Activated CD4-positive, alpha-beta T cell treated with anti-CD3 and anti-CD28 coated beads, Interleukin-2, amount 10 ng/mL, durations not matched to agents 24 days and 14 days (primary cell): ENCODE measurements around the gene PTH1R. TPM values are rescaled to one million over a fixed set of nuclear protein-coding genes. Genes with fewer than 3 reads are reported as not detected.
"Not testable (repeated sequence)": the region's sequence is repeated elsewhere in the genome, so short reads cannot be mapped to it uniquely, and the experiment has no call there.

Experiments
- DNase-seq: peaks from one replicate; pipeline ENCODE4 v3.0.0; 2022
- H3K27ac Mint-ChIP-seq: one replicate; pipeline ENCODE4 v1.8.0; 2022; ENCODE audit warnings: mild to moderate bottlenecking, mixed read lengths
- H3K27me3 Mint-ChIP-seq: one replicate; pipeline ENCODE4 v1.8.0; 2022; ENCODE audit warnings: mixed read lengths
- H3K36me3 Mint-ChIP-seq: one replicate; pipeline ENCODE4 v1.8.0; 2022; ENCODE audit warnings: low read depth, mild to moderate bottlenecking, mixed read lengths
- H3K4me1 Mint-ChIP-seq: one replicate; pipeline ENCODE4 v1.8.0; 2021; ENCODE audit warnings: mixed read lengths
- H3K4me3 Mint-ChIP-seq: one replicate; pipeline ENCODE4 v1.8.0; 2022; ENCODE audit warnings: mild to moderate bottlenecking, moderate library complexity, mixed read lengths
- H3K9me3 Mint-ChIP-seq: one replicate; pipeline ENCODE4 v1.8.0; 2021; ENCODE audit warnings: mixed read lengths
- intact Hi-C: fragments of 100-400 bp; cut with micrococcal nuclease; formaldehyde crosslinking; loops from one replicate; pipeline ENCODE4 v1.15.1; 2023
- total RNA-seq: library from RNA; stranded (reverse); gene quantifications from 2 replicates; pipeline ENCODE4 v1.2.3, GENCODE V29; 2022

PTH1R gene
- total RNA-seq, 1 donor from 2014 or later, result not detected

- Mint-ChIP-seq H3K9me3 (no peaks in the 10 kb centered on the region), H3K27me3 (no peaks in the 10 kb centered on the region), H3K4me1 (peaks cover 5% of the 10 kb centered on the region), H3K4me3 (no peak overlapping the region), H3K27ac (no peak overlapping the region), H3K36me3 (no peaks in the 10 kb centered on the region)
- intact Hi-C loops, result loop anchor here (10.0 kb wide), 1 partner anchor 422 kb away; no protein-coding TSS in a partner anchor
- no peak for DNase-seq
Observed at GRCh38 chr3:46907271-46907670, 29.8 kb downstream of the PTH1R start.

GRCh38 chr3:46907960-46908293, 30.4 kb downstream of the PTH1R start:
- Mint-ChIP-seq H3K4me3 (no peak overlapping the region), H3K27ac (no peak overlapping the region), H3K27me3 (no peaks in the 10 kb centered on the region), H3K36me3 (no peaks in the 10 kb centered on the region), H3K9me3 (no peaks in the 10 kb centered on the region), H3K4me1 (peaks cover 6% of the 10 kb centered on the region)
- intact Hi-C loops, result loop anchor here (10.0 kb wide), 1 partner anchor 423 kb away; no protein-coding TSS in a partner anchor
- DNase-seq, result no peak

GRCh38 chr3:46908294-46908985, 30.9 kb downstream of the PTH1R start:
- H3K27ac Mint-ChIP-seq, result no peak overlapping the region
- no peak overlapping the region for H3K4me3 Mint-ChIP-seq
- intact Hi-C loops, result loop anchor here (10.0 kb wide), 1 partner anchor 424 kb away; no protein-coding TSS in a partner anchor
- no peaks in the 10 kb centered on the region for H3K9me3 Mint-ChIP-seq
- no peaks in the 10 kb centered on the region for H3K36me3 Mint-ChIP-seq
- H3K4me1 Mint-ChIP-seq, result peaks cover 10% of the 10 kb centered on the region
- no peaks in the 10 kb centered on the region for H3K27me3 Mint-ChIP-seq
- DNase-seq, result no peak

- Mint-ChIP-seq H3K36me3 (no peaks in the 10 kb centered on the region), H3K4me3 (no peak overlapping the region), H3K9me3 (no peaks in the 10 kb centered on the region), H3K27me3 (no peaks in the 10 kb centered on the region), H3K27ac (no peak overlapping the region), H3K4me1 (peaks cover 14% of the 10 kb centered on the region)
- intact Hi-C loops, result loop anchor here (1.0 to 10.0 kb wide), 3 partner anchors 43 to 424 kb away; no protein-coding TSS in a partner anchor
- no peak for DNase-seq
Observed at GRCh38 chr3:46908986-46909534, 31.5 kb downstream of the PTH1R start.

GRCh38 chr3:46909535-46910161, 32.1 kb downstream of the PTH1R start:
- Mint-ChIP-seq H3K27ac (no peak overlapping the region), H3K4me1 (peaks cover 14% of the 10 kb centered on the region), H3K4me3 (no peak overlapping the region), H3K27me3 (no peaks in the 10 kb centered on the region), H3K9me3 (no peaks in the 10 kb centered on the region), H3K36me3 (no peaks in the 10 kb centered on the region)
- intact Hi-C loops, result loop anchor here (1.0 to 10.0 kb wide), 3 partner anchors 43 to 425 kb away; no protein-coding TSS in a partner anchor
- DNase-seq, result peak; percentile 91

GRCh38 chr3:46910166-46910760, 32.7 kb downstream of the PTH1R start:
- no peak overlapping the region for H3K27ac Mint-ChIP-seq

GRCh38 chr3:46910914-46911313, 33.4 kb downstream of the PTH1R start:
- peaks cover 21% of the 10 kb centered on the region for H3K4me1 Mint-ChIP-seq
- H3K27ac Mint-ChIP-seq, H3K36me3 Mint-ChIP-seq, intact Hi-C loops, H3K9me3 Mint-ChIP-seq, H3K4me3 Mint-ChIP-seq, DNase-seq, H3K27me3 Mint-ChIP-seq: not testable (repeated sequence)

More at GRCh38 chr3:46910166-46910760, 32.7 kb downstream of the PTH1R start:
- H3K27me3 Mint-ChIP-seq, result no peaks in the 10 kb centered on the region
- H3K4me1 Mint-ChIP-seq, result peaks cover 16% of the 10 kb centered on the region
- H3K36me3 Mint-ChIP-seq, result peaks cover 2% of the 10 kb centered on the region
- DNase-seq, result no peak
- H3K4me3 Mint-ChIP-seq, result no peak overlapping the region
- no peaks in the 10 kb centered on the region for H3K9me3 Mint-ChIP-seq
- intact Hi-C loops, result no loop called here

- no peaks in the 10 kb centered on the region for H3K27me3 Mint-ChIP-seq
- intact Hi-C loops, result no loop called here
- no peak for DNase-seq
- no peak overlapping the region for H3K4me3 Mint-ChIP-seq
- H3K36me3 Mint-ChIP-seq, result peaks cover 18% of the 10 kb centered on the region
- peaks cover 23% of the 10 kb centered on the region for H3K4me1 Mint-ChIP-seq
- H3K9me3 Mint-ChIP-seq, result peaks cover 4% of the 10 kb centered on the region
- H3K27ac Mint-ChIP-seq, result no peak overlapping the region
Observed at GRCh38 chr3:46912986-46913385, 35.5 kb downstream of the PTH1R start.

GRCh38 chr3:46913644-46914043, 36.1 kb downstream of the PTH1R start:
- Mint-ChIP-seq H3K36me3 (peaks cover 23% of the 10 kb centered on the region), H3K27me3 (no peaks in the 10 kb centered on the region), H3K4me3 (no peak overlapping the region), H3K27ac (peak overlapping the region; percentile 13), H3K9me3 (peaks cover 4% of the 10 kb centered on the region), H3K4me1 (peaks cover 23% of the 10 kb centered on the region)
- DNase-seq, result no peak
- intact Hi-C loops, result no loop called here

- peaks cover 18% of the 10 kb centered on the region for H3K4me1 Mint-ChIP-seq
- H3K27ac Mint-ChIP-seq, result peak overlapping the region; percentile 1
- no peak overlapping the region for H3K4me3 Mint-ChIP-seq
- H3K36me3 Mint-ChIP-seq, result peaks cover 31% of the 10 kb centered on the region
- no peak for DNase-seq
- no peaks in the 10 kb centered on the region for H3K27me3 Mint-ChIP-seq
- H3K9me3 Mint-ChIP-seq, result peaks cover 4% of the 10 kb centered on the region
- intact Hi-C loops, result loop anchor here (5.0 kb wide), 1 partner anchor 42 kb away; no protein-coding TSS in a partner anchor
Observed at GRCh38 chr3:46914849-46915248, 37.3 kb downstream of the PTH1R start.

- H3K4me1 Mint-ChIP-seq, result peaks cover 18% of the 10 kb centered on the region
- peaks cover 36% of the 10 kb centered on the region for H3K36me3 Mint-ChIP-seq
- no peak overlapping the region for H3K4me3 Mint-ChIP-seq
- no peaks in the 10 kb centered on the region for H3K27me3 Mint-ChIP-seq
- peak overlapping the region; percentile 30 for H3K27ac Mint-ChIP-seq
- H3K9me3 Mint-ChIP-seq, result peaks cover 4% of the 10 kb centered on the region
- intact Hi-C loops, result loop anchor here (5.0 kb wide), 1 partner anchor 42 kb away; no protein-coding TSS in a partner anchor
- DNase-seq, result no peak
Observed at GRCh38 chr3:46915297-46915822, 37.8 kb downstream of the PTH1R start.

- H3K27me3 Mint-ChIP-seq, result no peaks in the 10 kb centered on the region
- no peak for DNase-seq
- peaks cover 41% of the 10 kb centered on the region for H3K36me3 Mint-ChIP-seq
- peaks cover 18% of the 10 kb centered on the region for H3K4me1 Mint-ChIP-seq
- peaks cover 4% of the 10 kb centered on the region for H3K9me3 Mint-ChIP-seq
- intact Hi-C loops, result loop anchor here (5.0 kb wide), 1 partner anchor 41 kb away; no protein-coding TSS in a partner anchor
- no peak overlapping the region for H3K27ac Mint-ChIP-seq
- no peak overlapping the region for H3K4me3 Mint-ChIP-seq
Observed at GRCh38 chr3:46916278-46916677, 38.8 kb downstream of the PTH1R start.

- intact Hi-C loops, result loop anchor here (5.0 kb wide), 1 partner anchor 41 kb away; no protein-coding TSS in a partner anchor
- Mint-ChIP-seq H3K4me3 (no peak overlapping the region), H3K9me3 (peaks cover 4% of the 10 kb centered on the region), H3K27ac (no peak overlapping the region), H3K27me3 (no peaks in the 10 kb centered on the region), H3K4me1 (peaks cover 18% of the 10 kb centered on the region), H3K36me3 (peaks cover 46% of the 10 kb centered on the region)
- no peak for DNase-seq
Observed at GRCh38 chr3:46916799-46917198, 39.3 kb downstream of the PTH1R start.
